Posterior cingulate gyrus (tissue), 11 donors: ENCODE data around the gene SAP30BP.

ENCODE experiments used
- DNase-seq, 10 donors: peaks; one replicate each; pipeline versions ENCODE4 v3.0.0 to v3.0.0-alpha.2; 2020 to 2021; ENCODE audit warnings: mixed read lengths in 3 of 10
- intact Hi-C: fragments of 100-400 bp; cut with DNase I; formaldehyde crosslinking; loops from one replicate; pipeline ENCODE4 v1.15.1; 2023

SAP30BP gene

GRCh38 chr17:75753514-75754377 is 86.6 kb downstream of the SAP30BP start:
- DNase-seq = peak; percentile 45 to 96 (median 70)
- intact Hi-C loops = no loop called here

GRCh38 chr17:75754378-75755204 is 87.5 kb downstream of the SAP30BP start:
- DNase-seq = no peak
- intact Hi-C loops = no loop called here

- intact Hi-C loops = no loop called here
- DNase-seq = peak in 1 of 10 donors; percentile 78
These were observed 88.2 kb downstream of the SAP30BP start for GRCh38 chr17:75755205-75755901.

GRCh38 chr17:75755990-75756389 is 88.9 kb downstream of the SAP30BP start:
- intact Hi-C loops = no loop called here
- no peak for DNase-seq

GRCh38 chr17:75756451-75757085 is 89.4 kb downstream of the SAP30BP start:
- peak in 1 of 10 donors; percentile 79 for DNase-seq
- intact Hi-C loops = no loop called here

GRCh38 chr17:75757086-75757681 is 90.0 kb downstream of the SAP30BP start:
- DNase-seq = peak in 1 of 10 donors; percentile 16
- intact Hi-C loops = no loop called here
